ENCODE measurements around the gene PWWP2A.
"Not testable (repeated sequence)": the region's sequence is repeated elsewhere in the genome, so short reads cannot be mapped to it uniquely, and the experiment has no call there.

DNA sequence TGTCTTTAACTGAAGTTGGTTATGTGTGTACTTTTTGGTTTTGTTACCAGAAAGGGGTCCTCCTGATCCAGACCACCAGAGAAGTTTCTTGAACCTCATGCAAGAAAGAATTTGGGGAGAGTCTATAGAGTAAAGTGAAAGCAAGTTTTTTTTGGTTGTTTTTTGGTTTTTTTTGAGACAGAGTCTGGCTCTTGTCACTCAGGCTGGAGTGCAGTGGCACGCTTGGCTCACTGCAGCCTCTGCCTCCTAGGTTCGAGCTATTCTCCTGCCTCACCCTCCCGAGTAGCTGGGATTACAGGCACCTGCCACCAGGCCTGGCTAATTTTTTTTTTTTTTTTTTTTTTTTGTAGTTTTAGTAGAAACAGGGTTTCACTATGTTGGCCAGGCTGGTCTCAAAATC lies 41.6 kb upstream of the PWWP2A start:
- TF ChIP-seq, protein P1, sequence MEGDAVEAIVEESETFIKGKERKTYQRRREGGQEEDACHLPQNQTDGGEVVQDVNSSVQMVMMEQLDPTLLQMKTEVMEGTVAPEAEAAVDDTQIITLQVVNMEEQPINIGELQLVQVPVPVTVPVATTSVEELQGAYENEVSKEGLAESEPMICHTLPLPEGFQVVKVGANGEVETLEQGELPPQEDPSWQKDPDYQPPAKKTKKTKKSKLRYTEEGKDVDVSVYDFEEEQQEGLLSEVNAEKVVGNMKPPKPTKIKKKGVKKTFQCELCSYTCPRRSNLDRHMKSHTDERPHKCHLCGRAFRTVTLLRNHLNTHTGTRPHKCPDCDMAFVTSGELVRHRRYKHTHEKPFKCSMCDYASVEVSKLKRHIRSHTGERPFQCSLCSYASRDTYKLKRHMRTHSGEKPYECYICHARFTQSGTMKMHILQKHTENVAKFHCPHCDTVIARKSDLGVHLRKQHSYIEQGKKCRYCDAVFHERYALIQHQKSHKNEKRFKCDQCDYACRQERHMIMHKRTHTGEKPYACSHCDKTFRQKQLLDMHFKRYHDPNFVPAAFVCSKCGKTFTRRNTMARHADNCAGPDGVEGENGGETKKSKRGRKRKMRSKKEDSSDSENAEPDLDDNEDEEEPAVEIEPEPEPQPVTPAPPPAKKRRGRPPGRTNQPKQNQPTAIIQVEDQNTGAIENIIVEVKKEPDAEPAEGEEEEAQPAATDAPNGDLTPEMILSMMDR (IDR thresholded peaks at IDR 0.05) = not testable (repeated sequence)
- not testable (repeated sequence) for TF ChIP-seq POLR2A (IDR thresholded peaks at IDR 0.05)

All from heart left ventricle (tissue), 13 donors.